Measurements from ENCODE around the gene NLRP9.

DNA sequence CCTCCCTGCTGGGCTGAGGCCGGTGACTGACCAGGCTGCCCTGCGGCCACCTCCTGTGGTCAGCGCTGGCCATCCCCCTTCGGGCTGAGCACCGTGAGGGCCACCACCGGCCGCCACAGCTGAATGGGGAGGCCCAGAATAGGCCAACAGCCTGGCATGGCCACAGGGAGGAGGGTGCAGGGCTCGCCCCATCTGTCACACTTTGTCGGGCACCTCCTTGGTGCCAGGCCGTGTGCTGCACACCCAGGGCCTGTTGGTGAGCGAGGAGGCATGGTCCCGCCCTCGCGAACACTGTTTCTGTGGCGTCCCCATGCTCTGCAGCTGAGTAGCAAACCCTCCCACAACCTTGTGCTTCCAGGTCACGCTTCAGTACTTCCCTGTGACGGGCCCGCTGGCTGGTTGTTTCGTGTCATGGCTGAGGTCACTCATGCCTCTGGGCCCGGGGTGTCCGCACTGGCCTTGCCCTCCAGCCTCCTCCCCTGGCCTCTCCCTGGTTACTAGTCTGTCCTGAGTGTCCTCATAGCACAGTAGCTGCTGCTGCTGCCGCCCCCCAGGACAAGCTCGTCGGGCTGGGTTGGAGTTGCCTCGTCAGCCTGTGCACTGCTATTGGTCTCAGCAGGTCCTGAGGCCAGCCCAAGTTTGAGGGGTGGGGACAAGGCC is 48.0 kb downstream of the NLRP9 start:
- TF ChIP-seq EZH2phosphoT487 (conservative IDR thresholded peaks at IDR 0.05; ENCODE audit: low read length) = no peak
- TF ChIP-seq, protein P1, sequence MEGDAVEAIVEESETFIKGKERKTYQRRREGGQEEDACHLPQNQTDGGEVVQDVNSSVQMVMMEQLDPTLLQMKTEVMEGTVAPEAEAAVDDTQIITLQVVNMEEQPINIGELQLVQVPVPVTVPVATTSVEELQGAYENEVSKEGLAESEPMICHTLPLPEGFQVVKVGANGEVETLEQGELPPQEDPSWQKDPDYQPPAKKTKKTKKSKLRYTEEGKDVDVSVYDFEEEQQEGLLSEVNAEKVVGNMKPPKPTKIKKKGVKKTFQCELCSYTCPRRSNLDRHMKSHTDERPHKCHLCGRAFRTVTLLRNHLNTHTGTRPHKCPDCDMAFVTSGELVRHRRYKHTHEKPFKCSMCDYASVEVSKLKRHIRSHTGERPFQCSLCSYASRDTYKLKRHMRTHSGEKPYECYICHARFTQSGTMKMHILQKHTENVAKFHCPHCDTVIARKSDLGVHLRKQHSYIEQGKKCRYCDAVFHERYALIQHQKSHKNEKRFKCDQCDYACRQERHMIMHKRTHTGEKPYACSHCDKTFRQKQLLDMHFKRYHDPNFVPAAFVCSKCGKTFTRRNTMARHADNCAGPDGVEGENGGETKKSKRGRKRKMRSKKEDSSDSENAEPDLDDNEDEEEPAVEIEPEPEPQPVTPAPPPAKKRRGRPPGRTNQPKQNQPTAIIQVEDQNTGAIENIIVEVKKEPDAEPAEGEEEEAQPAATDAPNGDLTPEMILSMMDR (IDR thresholded peaks at IDR 0.05; ENCODE audit: insufficient read depth, low read length, poor library complexity, severe bottlenecking) = no peak
